ENCODE data around the gene FBF1. TPM values are rescaled to one million over a fixed set of nuclear protein-coding genes. Genes with fewer than 3 reads are reported as not detected.
"Not testable (repeated sequence)": the region's sequence is repeated elsewhere in the genome, so short reads cannot be mapped to it uniquely, and the experiment has no call there.

The FBF1 gene, protein sequence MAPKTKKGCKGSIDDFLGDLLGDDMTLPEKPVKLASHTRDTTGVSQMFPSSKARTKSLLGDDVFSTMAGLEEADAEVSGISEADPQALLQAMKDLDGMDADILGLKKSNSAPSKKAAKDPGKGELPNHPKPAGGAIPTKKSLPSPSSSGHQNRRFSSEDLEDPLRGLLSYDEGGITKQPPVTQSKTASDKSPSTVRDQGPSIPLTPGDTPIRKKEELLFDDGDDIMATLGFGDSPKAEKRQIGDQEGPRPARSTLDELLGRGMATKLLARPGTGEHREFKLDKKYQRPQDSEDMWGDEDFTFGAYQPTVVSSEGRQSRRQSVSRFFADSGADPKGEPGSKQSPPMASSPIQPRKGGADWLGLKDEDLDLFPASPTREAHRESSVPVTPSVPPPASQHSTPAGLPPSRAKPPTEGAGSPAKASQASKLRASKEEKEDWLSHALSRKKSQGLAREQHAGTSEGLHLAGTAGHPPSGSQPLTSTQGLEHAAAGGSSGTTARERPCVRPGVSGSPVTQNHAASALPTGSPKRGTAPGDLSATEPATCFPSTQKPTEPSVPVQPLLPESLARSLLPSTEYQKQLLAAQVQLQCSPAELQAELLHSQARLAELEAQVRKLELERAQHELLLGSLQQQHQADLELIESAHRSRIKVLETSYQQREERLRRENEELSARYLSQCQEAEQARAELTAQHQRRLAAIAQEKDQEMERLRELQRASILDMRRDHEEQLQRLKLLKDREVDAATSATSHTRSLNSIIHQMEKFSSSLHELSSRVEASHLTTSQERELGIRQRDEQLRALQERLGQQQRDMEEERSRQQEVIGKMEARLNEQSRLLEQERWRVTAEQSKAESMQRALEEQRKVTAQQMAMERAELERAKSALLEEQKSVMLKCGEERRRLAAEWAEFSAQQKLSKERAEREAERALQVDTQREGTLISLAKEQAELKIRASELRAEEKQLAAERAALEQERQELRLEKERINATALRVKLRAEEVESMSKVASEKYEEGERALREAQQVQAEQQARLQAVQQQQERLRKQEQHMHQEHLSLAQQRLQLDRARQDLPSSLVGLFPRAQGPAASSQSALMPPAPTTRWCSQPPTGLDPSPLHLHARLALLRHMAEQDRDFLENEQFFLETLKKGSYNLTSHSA
- total RNA-seq (2014; rRNA removed; shearing (Covaris generic)), result 10.3 and 13.5 TPM in 2 replicates

DNA sequence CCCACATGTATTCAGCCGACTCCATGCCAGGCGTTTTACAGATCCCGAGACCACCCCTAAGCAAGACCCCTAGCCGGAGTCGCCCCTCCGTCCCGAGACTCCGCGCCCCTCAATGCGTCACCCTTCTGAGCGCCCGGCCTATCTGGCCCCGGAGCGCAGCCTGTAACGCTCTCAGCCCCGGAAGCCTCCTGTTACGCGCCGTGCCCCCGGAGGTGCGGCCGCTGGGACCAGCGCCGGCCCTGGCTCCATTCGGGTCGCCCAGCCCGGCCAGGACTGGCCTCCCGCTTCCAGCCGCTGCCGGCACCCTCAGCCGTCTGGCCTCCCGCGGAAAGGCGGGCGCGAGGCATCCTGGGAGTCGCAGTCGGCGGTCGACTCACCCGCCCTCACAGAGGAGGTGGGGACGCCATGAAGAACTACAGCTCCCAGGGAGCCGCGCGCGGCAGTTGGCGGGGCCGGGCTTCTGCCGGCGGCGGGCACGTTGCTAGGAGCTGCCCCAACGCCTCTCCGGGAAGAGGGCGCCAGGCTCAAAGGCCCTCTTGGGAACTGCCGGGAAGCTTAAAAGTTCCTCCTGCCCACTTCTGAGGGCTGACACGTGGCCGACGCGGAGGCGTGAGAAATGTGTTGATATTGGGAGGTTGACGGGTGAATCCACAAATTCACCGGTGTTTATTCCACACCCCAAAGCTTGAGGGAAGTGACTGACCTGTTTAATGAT is at the start of gene FBF1:
FBF1 (minus strand) TSS at position 316 of the 715 bp plus-strand sequence. CDS start 2,893 bp downstream, outside the sequence.
- Histone ChIP-seq H3K4me1 (peaks cover 13% of the 10 kb centered on the region), H3K27me3 (no peaks in the 10 kb centered on the region), H3K27ac (peak within 1 kb of the TSS; percentile 56), H3K36me3 (no peaks in the 10 kb centered on the region), H3K9me3 (replicated peaks) (no peaks in the 10 kb centered on the region), H3K4me3 (peak within 1 kb of the TSS; percentile 70)
- peak; percentile 98 for DNase-seq

DNA sequence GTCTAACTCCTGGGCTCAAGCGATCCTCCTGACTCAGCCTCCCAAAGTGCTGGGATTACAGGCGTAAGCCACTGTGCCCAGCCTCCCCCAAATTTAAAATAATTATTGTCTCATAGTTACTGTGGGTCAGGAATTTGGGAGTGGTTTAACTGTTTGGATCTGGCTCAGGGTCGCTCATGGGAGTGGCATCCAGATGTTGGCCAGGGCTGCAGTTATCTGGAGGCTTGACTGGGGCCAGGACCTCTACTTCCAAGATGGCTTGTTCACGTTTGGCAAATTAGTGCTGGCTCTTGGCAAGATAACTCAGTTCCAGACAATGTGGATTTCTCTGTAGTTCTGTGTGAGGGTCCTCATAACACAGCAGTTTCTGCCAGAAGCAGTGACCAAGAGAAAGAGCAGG is 46.2 kb upstream of the FBF1 start:
- no peaks in the 10 kb centered on the region for H3K4me1 ChIP-seq
- H3K9me3 ChIP-seq (replicated peaks), result no peaks in the 10 kb centered on the region
- no peak for DNase-seq
- no peak overlapping the region for H3K4me3 ChIP-seq
- H3K27me3 ChIP-seq, result no peaks in the 10 kb centered on the region
- H3K36me3 ChIP-seq, result no peaks in the 10 kb centered on the region
- no peak overlapping the region for H3K27ac ChIP-seq

DNA sequence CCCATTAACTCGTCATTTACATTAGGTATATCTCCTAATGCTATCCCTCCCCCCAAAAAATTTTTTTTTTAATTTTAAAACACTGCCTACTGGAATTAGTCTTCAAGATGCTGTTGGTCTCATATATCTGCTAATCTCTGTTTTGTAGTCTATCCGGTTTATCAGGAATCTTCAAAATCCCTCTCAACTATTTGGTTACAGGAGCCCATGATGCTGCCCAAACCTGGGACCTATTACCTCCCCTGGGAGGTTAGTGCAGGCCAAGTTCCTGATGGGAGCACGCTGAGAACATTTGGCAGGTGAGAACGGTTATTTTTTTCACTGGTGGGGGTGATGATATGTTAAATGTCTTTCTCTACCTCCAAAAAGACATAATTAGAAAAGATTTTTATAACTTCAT is 45.1 kb upstream of the FBF1 start:
- no peak overlapping the region for H3K27ac ChIP-seq
- no peaks in the 10 kb centered on the region for H3K4me1 ChIP-seq
- DNase-seq, result no peak
- no peaks in the 10 kb centered on the region for H3K9me3 ChIP-seq (replicated peaks)
- H3K27me3 ChIP-seq, result no peaks in the 10 kb centered on the region
- H3K36me3 ChIP-seq, result no peaks in the 10 kb centered on the region
- H3K4me3 ChIP-seq, result no peak overlapping the region

DNA sequence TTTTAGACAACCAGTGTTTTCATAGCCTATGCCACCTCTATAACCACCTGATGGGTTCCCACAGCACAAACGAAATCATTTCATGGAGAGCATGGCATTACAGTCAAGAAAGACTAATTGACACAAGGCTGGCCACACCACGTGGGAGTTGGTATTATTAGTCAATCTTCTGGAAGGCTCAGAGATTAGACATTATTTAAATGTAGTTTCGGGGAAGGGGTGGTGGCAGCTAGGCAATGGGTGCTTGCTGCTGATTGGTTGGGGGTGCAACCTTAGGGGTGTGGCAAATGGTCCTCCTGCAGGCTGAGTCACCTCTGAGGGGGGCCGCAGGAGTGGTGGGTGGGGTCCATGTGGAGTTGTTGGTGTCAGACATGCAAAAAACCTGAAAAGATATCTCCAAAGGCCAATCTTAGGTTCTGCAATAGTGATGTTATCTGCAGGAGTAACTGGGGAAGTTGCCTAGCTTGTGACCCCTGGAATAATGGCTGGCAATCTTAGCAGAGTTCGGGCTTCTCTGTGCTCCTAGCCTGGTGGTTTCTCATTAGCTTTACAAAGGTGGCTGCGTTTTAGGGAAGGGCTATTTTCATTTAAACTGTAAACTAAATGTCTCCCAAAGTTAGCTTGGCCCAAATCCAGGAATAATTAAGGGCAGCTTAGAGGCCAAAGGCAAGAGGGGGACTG is 42.8 kb upstream of the FBF1 start:
- Histone ChIP-seq H3K4me1 (no peaks in the 10 kb centered on the region; the same call in 1 of the 2 replicates), H3K9me3 (replicated peaks) (no peaks in the 10 kb centered on the region), H3K36me3 (no peaks in the 10 kb centered on the region), H3K27me3 (no peaks in the 10 kb centered on the region), H3K4me3 (no peak overlapping the region), H3K27ac (no peak overlapping the region)
- DNase-seq, result no peak

DNA sequence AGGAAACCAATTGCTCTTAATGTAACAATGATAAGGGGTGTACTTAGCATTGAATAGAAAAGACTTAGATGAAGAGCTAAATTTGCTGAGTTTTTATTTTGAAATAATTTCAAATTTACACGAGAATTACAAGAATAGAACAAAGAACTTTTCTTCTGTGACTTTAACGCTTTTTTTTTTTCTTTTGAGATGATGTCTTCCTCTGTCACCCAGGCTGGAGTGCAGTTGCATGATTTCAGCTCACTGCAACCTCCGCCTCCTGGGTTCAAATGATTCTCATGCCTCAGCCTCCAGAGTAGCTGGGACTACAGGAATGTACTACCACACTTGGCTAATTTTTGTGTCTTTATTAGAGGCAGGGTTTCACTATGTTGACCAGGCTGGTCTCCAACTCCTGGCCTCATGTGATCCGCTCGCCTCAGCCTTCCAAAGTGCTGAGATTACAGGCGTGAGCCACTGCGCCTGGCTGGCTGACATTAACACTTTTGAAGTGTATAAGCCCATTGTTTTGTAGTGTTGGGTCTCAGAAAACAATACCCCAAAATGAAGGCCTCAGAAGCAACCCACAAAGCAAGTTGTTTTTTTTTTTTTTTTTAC is 40.3 kb upstream of the FBF1 start:
- Histone ChIP-seq H3K4me1 (peaks cover 3% of the 10 kb centered on the region), H3K36me3 (no peaks in the 10 kb centered on the region), H3K27me3 (no peaks in the 10 kb centered on the region), H3K4me3 (no peak overlapping the region), H3K27ac (no peak overlapping the region), H3K9me3 (replicated peaks) (no peaks in the 10 kb centered on the region)
- DNase-seq, result no peak

DNA sequence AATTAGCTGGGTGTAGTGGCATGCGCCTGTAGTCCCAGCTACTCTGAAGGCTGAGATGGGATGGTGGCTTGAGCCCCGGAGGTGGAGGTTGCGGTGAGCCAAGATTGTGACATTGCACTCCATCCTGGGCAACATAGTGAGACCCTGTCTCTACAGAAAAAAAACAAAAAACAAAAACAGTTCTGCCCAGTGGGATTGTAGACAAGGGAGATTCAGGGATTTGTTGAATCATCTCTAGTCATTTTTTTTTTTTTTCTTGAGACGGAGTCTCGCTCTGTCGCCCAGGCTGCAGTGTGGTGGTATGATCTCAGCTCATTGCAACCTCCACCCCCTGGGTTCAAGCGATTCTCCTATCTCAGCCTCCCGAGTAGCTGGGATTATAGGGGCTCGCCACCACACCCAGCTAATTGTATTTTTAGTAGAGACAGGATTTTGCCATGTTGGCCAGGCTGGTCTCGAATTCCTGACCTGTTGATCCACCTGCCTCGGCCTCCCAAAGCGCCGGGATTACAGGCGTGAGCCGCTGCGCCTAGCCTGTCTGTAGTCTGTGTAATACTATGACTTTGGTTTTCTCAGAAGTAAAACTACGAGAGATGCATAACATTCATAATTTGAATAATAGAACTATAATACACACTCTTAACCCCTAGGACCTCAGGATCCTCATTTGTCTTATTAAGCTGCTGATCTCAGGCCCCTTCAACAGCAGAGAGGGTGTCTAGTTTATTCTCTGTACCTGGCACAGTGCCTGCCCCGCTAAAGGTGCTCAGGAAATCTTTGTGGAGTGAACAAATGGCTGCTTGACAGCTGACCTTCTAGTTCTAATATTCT is 39.6 kb upstream of the FBF1 start:
- Histone ChIP-seq H3K4me3 (peak overlapping the region; percentile 85), H3K27ac (peak overlapping the region; percentile 95), H3K36me3 (no peaks in the 10 kb centered on the region), H3K4me1 (peaks cover 3% of the 10 kb centered on the region), H3K27me3 (no peaks in the 10 kb centered on the region), H3K9me3 (replicated peaks) (no peaks in the 10 kb centered on the region)
- DNase-seq, result no peak

DNA sequence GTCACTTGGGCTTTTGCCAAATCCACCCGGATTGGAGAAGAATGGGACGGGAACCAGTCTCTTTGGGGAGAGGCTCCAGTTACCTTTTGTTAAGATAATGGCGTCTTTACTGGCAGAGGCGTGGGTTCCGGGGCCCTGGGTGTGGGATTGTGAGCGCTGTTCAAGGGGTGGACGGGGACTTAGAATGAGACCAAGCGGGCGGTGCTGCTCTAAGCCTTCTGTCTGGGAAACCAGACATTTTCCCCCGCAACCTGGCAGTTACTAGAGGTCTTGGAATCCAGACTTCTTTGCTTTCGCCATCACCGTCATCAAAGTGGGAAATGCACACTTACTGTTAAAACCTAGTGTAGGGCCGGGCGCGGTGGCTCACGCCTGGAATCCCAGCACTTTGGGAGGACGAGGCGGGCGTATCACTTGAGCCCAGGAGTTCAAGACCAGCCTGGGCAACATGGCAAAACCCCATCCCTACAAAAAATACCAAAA is 38.9 kb upstream of the FBF1 start:
- DNase-seq, result no peak

DNA sequence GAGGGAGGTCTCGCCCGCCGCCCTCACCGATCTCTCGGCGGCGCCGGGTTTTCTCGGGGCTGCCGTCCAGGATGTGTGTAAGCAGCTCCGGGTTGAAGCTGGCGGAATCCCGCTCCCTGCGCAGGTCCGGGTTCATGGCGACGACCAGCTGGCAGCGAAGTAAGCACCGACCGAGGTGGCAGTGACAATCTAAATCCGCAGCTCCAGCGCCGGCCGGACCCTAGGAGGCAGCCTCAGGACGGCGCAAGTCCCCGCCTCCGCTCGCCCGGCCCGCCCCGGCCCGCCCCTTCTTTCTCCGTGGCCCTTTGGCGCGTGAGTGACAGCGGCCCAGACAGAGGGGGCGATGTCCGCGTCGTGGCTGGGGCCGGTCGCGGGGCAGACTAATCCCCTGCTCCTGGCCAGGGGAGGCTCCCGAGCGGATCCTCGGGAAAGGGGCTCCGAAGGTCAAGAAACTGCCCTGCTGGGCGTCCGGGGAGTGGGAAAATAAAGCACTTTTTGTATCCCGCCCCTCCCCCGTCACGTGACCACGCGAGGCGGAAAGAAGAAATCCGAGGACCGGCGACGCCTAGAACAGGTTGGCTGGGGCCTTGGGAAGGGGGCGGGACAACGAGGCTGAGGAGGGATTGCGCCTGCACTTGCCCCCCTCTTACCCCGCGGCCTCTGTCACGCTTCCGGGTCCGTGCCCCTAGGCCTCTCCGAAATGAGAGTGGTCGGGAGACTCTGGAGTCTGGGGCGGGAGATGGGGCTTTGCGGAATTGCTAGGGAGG is 38.3 kb upstream of the FBF1 start, which contains the start of the genes ACOX1 and TEN1:
ACOX1 (minus strand) TSS at position 229 of the 767 bp plus-strand sequence; CDS start at position 136, 93 bp downstream.
TEN1 (plus strand) TSS at position 303 of the 767 bp plus-strand sequence. CDS start 6,953 bp downstream, outside the sequence.
- Histone ChIP-seq H3K9me3 (replicated peaks) (no peaks in the 10 kb centered on the region), H3K4me3 (peak within 1 kb of the TSS; percentile 85), H3K4me1 (peaks cover 3% of the 10 kb centered on the region), H3K27ac (peak within 1 kb of the TSS; percentile 95), H3K36me3 (no peaks in the 10 kb centered on the region), H3K27me3 (no peaks in the 10 kb centered on the region)
- DNase-seq, result peak; percentile 100

More for the DNA sequence above, 38.9 kb upstream of the FBF1 start:
- Histone ChIP-seq H3K4me1 (peaks cover 3% of the 10 kb centered on the region), H3K4me3 (peak overlapping the region; percentile 85), H3K27ac (peak overlapping the region; percentile 95), H3K36me3 (no peaks in the 10 kb centered on the region), H3K9me3 (replicated peaks) (no peaks in the 10 kb centered on the region), H3K27me3 (no peaks in the 10 kb centered on the region)

DNA sequence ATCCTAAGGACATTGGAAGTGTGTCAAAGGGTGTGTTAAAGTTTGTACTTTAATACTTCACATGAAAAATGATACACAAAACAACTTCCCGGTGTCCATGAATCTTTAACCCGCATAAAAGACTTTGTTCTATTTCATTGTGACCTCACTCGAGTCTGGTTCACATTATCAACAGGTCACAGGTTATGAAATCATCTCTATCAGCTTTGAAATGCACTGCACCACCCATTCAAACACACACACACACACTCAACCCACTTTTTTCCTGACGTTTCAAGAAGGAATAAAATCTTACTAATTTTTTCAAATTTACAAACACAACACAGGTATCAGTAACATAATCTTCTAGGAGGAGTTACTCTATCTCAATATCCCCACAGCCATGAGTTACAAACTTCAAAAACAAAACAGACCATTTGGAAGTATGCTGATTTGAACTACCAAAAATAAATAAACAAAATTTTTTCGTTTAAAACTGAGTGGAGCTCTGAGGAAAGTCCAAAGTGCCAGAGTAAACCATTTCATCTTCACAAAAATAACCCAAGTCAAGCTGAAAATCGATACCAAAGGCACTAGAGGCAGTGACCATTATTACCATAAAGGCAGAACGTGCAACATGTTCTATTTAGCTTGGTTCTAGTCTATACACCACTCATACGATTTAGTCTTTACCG is 35.5 kb upstream of the FBF1 start:
- no peak for DNase-seq
- Histone ChIP-seq H3K4me1 (peaks cover 3% of the 10 kb centered on the region), H3K36me3 (peaks cover 1% of the 10 kb centered on the region; the same call in 1 of the 2 replicates), H3K9me3 (replicated peaks) (no peaks in the 10 kb centered on the region), H3K27me3 (no peaks in the 10 kb centered on the region), H3K27ac (no peak overlapping the region), H3K4me3 (no peak overlapping the region)

DNA sequence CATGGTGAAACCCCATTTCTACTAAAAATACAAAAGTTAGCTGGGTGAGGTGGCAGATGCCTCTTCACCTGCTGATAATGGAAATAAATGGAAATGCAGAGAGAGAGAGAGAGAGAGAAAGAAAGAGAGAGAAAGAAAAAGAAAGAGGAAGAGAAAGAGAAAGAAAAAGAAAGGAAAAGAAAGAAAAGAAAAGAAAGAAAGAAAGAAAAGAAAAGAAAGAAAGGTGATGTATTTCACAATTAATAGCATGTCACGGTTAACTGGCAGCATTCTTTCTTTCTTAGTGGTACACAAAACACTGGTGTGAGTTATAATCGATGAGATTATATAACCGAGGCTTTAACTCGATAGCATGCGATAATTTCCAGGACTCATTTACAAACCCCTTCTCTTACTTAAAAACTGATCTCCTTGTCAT is 34.9 kb upstream of the FBF1 start:
- no peak for DNase-seq
- Histone ChIP-seq H3K4me1 (peaks cover 3% of the 10 kb centered on the region), H3K27ac (no peak overlapping the region), H3K36me3 (peaks cover 2% of the 10 kb centered on the region; the same call in 1 of the 2 replicates), H3K9me3 (replicated peaks) (no peaks in the 10 kb centered on the region), H3K27me3 (no peaks in the 10 kb centered on the region), H3K4me3 (no peak overlapping the region)

DNA sequence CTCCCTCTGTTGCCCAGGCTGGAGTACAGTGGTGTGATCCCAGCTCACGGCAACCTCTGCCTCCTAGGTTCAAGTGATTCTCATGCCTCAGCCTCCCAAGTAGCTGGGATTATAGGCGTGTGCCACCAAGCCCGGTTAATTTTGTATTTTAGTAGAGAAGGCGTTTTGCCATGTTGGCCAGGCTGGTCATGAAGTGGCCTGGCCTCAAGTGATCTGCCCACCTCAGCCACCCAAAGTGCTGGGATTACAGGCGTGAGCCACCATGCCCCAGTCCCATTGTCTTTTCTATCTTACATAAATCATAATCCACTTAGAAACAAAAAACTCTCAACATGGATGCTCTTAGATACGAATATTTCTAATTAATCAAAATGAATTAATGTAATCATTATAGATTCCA is 34.3 kb upstream of the FBF1 start:
- not testable (repeated sequence) for DNase-seq; H3K27me3 ChIP-seq; H3K27ac ChIP-seq; H3K36me3 ChIP-seq; H3K4me1 ChIP-seq; H3K4me3 ChIP-seq; H3K9me3 ChIP-seq (replicated peaks)
